H9 (cell line): ENCODE results near the gene MAD1L1. TPM values are rescaled to one million over a fixed set of nuclear protein-coding genes. Genes with fewer than 3 reads are reported as not detected.
A peak's percentile ranks its signal among the peaks of the same experiment; 100 is the strongest.

Experiments used
- DNase-seq: peaks from one replicate; pipeline ENCODE4 v3.0.0-alpha.2; 2017
- H2AFZ ChIP-seq: one replicate; pipeline ENCODE4 v1.6.1; 2013; ENCODE audit warnings: mild to moderate bottlenecking, low read length, control low read depth, moderate library complexity
- H2AK5ac ChIP-seq: 2 replicates; pipeline ENCODE4 v1.6.1; 2013; ENCODE audit warnings: low read length, control low read depth, mixed read lengths; ENCODE audit not compliant: insufficient read length
- H2BK120ac ChIP-seq: one replicate; pipeline ENCODE4 v1.6.1; 2013; ENCODE audit warnings: low read depth, mild to moderate bottlenecking, low read length, control low read depth, inconsistent platforms; ENCODE audit not compliant: poor library complexity, severe bottlenecking
- H2BK12ac ChIP-seq: 2 replicates; pipeline ENCODE4 v1.6.1; 2013; ENCODE audit warnings: low read length, control low read depth, mixed read lengths, low read depth; ENCODE audit not compliant: insufficient read length
- H2BK15ac ChIP-seq: 2 replicates; pipeline ENCODE4 v1.6.1; 2013; ENCODE audit warnings: low read depth, low read length, control low read depth
- H2BK20ac ChIP-seq: one replicate; pipeline ENCODE4 v1.6.1; 2013; ENCODE audit warnings: low read depth, mild to moderate bottlenecking, low read length, control low read depth, inconsistent platforms; ENCODE audit not compliant: poor library complexity, severe bottlenecking
- H2BK5ac ChIP-seq: 2 replicates; pipeline ENCODE4 v1.6.1; 2013; ENCODE audit warnings: low read length, control low read depth, mixed read lengths; ENCODE audit not compliant: insufficient read length
- H3K14ac ChIP-seq: 2 replicates; pipeline ENCODE4 v1.6.1; 2013; ENCODE audit warnings: low read length, control low read depth; ENCODE audit not compliant: insufficient read depth
- H3K18ac ChIP-seq: 2 replicates; pipeline ENCODE4 v1.6.1; 2013; ENCODE audit warnings: low read depth, mild to moderate bottlenecking, mixed read lengths, low read length, control low read depth; ENCODE audit not compliant: insufficient read length
- H3K23ac ChIP-seq: 2 replicates; pipeline ENCODE4 v1.6.1; 2013; ENCODE audit warnings: low read length, control low read depth, mixed read lengths, low read depth; ENCODE audit not compliant: insufficient read length
- H3K23me2 ChIP-seq: 2 replicates; pipeline ENCODE4 v1.6.1; 2013; ENCODE audit warnings: low read depth, mild to moderate bottlenecking, mixed read lengths, low read length, control low read depth; ENCODE audit not compliant: insufficient read length, poor library complexity, severe bottlenecking
- H3K27ac ChIP-seq: 2 replicates; pipeline ENCODE4 v1.5.1; 2013; ENCODE audit warnings: low read length, control low read depth, mixed read lengths, low read depth; ENCODE audit not compliant: insufficient read length
- H3K27me3 ChIP-seq: 2 replicates; pipeline ENCODE4 v1.6.1; 2013; ENCODE audit warnings: low read length, control low read depth, inconsistent platforms; ENCODE audit not compliant: insufficient read depth
- H3K4ac ChIP-seq: 2 replicates; pipeline ENCODE4 v1.6.1; 2013; ENCODE audit warnings: low read depth, mild to moderate bottlenecking, control low read depth, inconsistent platforms, low read length, moderate library complexity
- H3K4me1 ChIP-seq: 2 replicates; pipeline ENCODE4 v1.6.1; 2013; ENCODE audit warnings: low read length, control low read depth, inconsistent platforms; ENCODE audit not compliant: insufficient read depth
- H3K4me2 ChIP-seq: 2 replicates; pipeline ENCODE4 v1.6.1; 2013; ENCODE audit warnings: low read length, control low read depth, mixed read lengths; ENCODE audit not compliant: insufficient read length, insufficient read depth
- H3K56ac ChIP-seq: 2 replicates; pipeline ENCODE4 v1.6.1; 2013; ENCODE audit warnings: low read depth, mild to moderate bottlenecking, mixed read lengths, low read length, control low read depth; ENCODE audit not compliant: insufficient read length
- H3K79me1 ChIP-seq: 2 replicates; pipeline ENCODE4 v1.6.1; 2013; ENCODE audit warnings: low read depth, mild to moderate bottlenecking, moderate library complexity, low read length, control low read depth, inconsistent platforms; ENCODE audit not compliant: insufficient read depth, poor library complexity, severe bottlenecking
- H3K79me2 ChIP-seq: 2 replicates; pipeline ENCODE4 v1.6.1; 2013; ENCODE audit warnings: low read length, control low read depth, inconsistent platforms; ENCODE audit not compliant: insufficient read depth
- H3K9ac ChIP-seq: 2 replicates; pipeline ENCODE4 v1.6.1; 2013; ENCODE audit warnings: low read length, control low read depth, mixed read lengths; ENCODE audit not compliant: insufficient read length; ENCODE audit errors: extremely low read depth
- H3K9me3 ChIP-seq: one replicate; pipeline ENCODE4 v1.6.1; 2013; ENCODE audit warnings: low read depth, low read length, inconsistent platforms; ENCODE audit not compliant: control insufficient read depth
- H3T11ph ChIP-seq: one replicate; pipeline ENCODE4 v1.6.1; 2013; ENCODE audit warnings: mild to moderate bottlenecking, low read length, control low read depth, inconsistent platforms
- H4K20me1 ChIP-seq: one replicate; pipeline ENCODE4 v1.6.1; 2013; ENCODE audit not compliant: control insufficient read depth, insufficient read length, insufficient read depth
- H4K5ac ChIP-seq: 2 replicates; pipeline ENCODE4 v1.6.1; 2013; ENCODE audit warnings: low read depth, mild to moderate bottlenecking, mixed read lengths, low read length, control low read depth; ENCODE audit not compliant: insufficient read length
- H4K8ac ChIP-seq: replicated peaks from 2 replicates; pipeline ENCODE4 v1.6.1; 2013; ENCODE audit warnings: low read length, control low read depth, mixed read lengths, low read depth; ENCODE audit not compliant: insufficient read length
- H4K91ac ChIP-seq: 2 replicates; pipeline ENCODE4 v1.6.1; 2013; ENCODE audit warnings: low read depth, mild to moderate bottlenecking, moderate library complexity, mixed read lengths, low read length, control low read depth; ENCODE audit not compliant: insufficient read length
- H3K27ac Mint-ChIP-seq, 3 experiments: 2 replicates in 2 of 3; 3 replicates in 1 of 3; pipeline ENCODE4 v1.8.0; 2020 to 2021; ENCODE audit warnings: mixed read lengths in 3 of 3, mild to moderate bottlenecking in 1 of 3, moderate library complexity in 1 of 3
- H3K27me3 Mint-ChIP-seq: 2 replicates; pipeline ENCODE4 v1.8.0; 2021; ENCODE audit warnings: low read depth, mild to moderate bottlenecking, moderate library complexity, mixed read lengths
- H3K36me3 Mint-ChIP-seq, 3 experiments: 2 replicates in 2 of 3; 3 replicates in 1 of 3; pipeline ENCODE4 v1.8.0; 2020 to 2021; ENCODE audit warnings: low read depth in 3 of 3, mixed read lengths in 3 of 3; ENCODE audit not compliant: insufficient read depth in 1 of 3
- H3K4me1 Mint-ChIP-seq, 2 experiments: 2 replicates each; pipeline ENCODE4 v1.8.0; 2020; ENCODE audit warnings: mixed read lengths in 2 of 2
- H3K4me3 Mint-ChIP-seq, 2 experiments: 2 replicates in 1 of 2; 3 replicates in 1 of 2; pipeline ENCODE4 v1.8.0; 2020 to 2021; ENCODE audit warnings: mild to moderate bottlenecking in 2 of 2, mixed read lengths in 2 of 2, moderate library complexity in 1 of 2
- H3K9me3 Mint-ChIP-seq, 2 experiments: 2 replicates in 1 of 2; 3 replicates in 1 of 2; pipeline ENCODE4 v1.8.0; 2020; ENCODE audit warnings: mild to moderate bottlenecking in 2 of 2, mixed read lengths in 2 of 2, moderate library complexity in 1 of 2
- CTCF ChIP-seq: fragments of 200-600 bp; sonication (generic); conservative IDR thresholded peaks from 3 replicates; pipeline ENCODE4 v1.8.0; 2021; ENCODE audit warnings: antibody characterized with exemption, mild to moderate bottlenecking
- WGBS: extraction: QIAGEN DNeasy Blood & Tissue Kit; methylation state at CpG from one replicate; pipeline ENCODE4 v1.1.7; 2013; ENCODE audit warnings: missing lambda C conversion rate, low lambda C conversion rate, mixed read lengths; ENCODE audit not compliant: insufficient read length; ENCODE audit errors: extremely low coverage; 5-methylcytosine and 5-hydroxymethylcytosine counted together
- total RNA-seq: library from RNA; stranded (reverse); gene quantifications from 2 replicates; pipeline ENCODE4 v1.2.1, GENCODE V29; 2021

Gene MAD1L1
- total RNA-seq, 1 experiment from 2014 or later = 39.0 TPM

DNA sequence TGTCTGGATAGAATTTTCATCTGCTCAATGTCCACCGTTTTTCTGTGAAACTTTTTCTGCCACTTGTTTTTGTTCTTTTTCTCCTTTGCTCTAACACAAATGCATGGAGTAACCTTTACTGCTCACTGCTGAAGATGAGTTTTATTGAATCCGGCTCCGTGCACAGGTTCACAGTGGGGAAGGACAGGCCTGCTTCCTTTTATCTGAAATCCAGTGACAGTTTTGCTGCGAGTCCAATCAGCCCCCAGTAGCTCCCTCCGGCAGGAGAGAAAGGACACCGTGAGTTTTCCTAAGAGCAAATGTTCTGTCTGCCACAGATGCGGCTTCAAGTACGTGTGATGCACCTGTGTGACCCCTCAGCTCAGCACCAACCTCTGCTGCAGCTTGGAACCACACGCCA lies 246.8 kb downstream of the MAD1L1 start:
- no peak for DNase-seq
- Histone ChIP-seq H3K27me3 (no peaks in the 10 kb centered on the region), H3K9me3 (no peaks in the 10 kb centered on the region), H4K20me1 (no peaks in the 10 kb centered on the region), H2BK120ac (no peak overlapping the region), H2AFZ (no peak overlapping the region), H2BK20ac (no peak overlapping the region), H3K9ac (no peak overlapping the region), H3K23ac (no peak overlapping the region), H3K56ac (no peak overlapping the region), H4K8ac (no peak overlapping the region), H3K27ac (no peak overlapping the region), H3K23me2 (no peaks in the 10 kb centered on the region), H4K5ac (no peak overlapping the region), H4K91ac (no peak overlapping the region), H3K4me1 (no peaks in the 10 kb centered on the region), H2AK5ac (no peak overlapping the region), H3K18ac (no peak overlapping the region), H3K79me2 (no peaks in the 10 kb centered on the region), H3K4ac (no peak overlapping the region), H3K79me1 (no peaks in the 10 kb centered on the region), H2BK15ac (no peak overlapping the region), H3T11ph (no peak overlapping the region), H3K4me2 (no peak overlapping the region), H2BK5ac (no peak overlapping the region), H2BK12ac (no peak overlapping the region), H3K14ac (peak overlapping the region; percentile 44; the same call in 1 of the 2 replicates)
- TF ChIP-seq CTCF = no peak
- Mint-ChIP-seq H3K36me3 (0 out of 7 replicates have a peak, but pooled peaks cover 0 to 5% (median 0%) of the 10 kb centered on the region in 3 experiments), H3K27me3 (no peaks in the 10 kb centered on the region), H3K4me3 (no peak overlapping the region), H3K4me1 (peaks cover 7 to 8% of the 10 kb centered on the region in 2 experiments; a peak in 3 of 4 replicates), H3K9me3 (no peaks in the 10 kb centered on the region), H3K27ac (peak overlapping the region in 2 of 3 experiments; percentile 43 to 94; a peak in 3 of 7 replicates)
- WGBS = no CpG with 5 or more reads among the region's 9 CpGs
